ENCODE measurements around the gene WWOX. TPM values are rescaled to one million over a fixed set of nuclear protein-coding genes. Genes with fewer than 3 reads are reported as not detected.

WWOX gene
- total and polyA plus RNA-seq, 2 of the 13 experiments (the other 11 are each of a cell fraction or from before 2014, with no cell fraction given) = 9.1 to 37.4 TPM

DNA sequence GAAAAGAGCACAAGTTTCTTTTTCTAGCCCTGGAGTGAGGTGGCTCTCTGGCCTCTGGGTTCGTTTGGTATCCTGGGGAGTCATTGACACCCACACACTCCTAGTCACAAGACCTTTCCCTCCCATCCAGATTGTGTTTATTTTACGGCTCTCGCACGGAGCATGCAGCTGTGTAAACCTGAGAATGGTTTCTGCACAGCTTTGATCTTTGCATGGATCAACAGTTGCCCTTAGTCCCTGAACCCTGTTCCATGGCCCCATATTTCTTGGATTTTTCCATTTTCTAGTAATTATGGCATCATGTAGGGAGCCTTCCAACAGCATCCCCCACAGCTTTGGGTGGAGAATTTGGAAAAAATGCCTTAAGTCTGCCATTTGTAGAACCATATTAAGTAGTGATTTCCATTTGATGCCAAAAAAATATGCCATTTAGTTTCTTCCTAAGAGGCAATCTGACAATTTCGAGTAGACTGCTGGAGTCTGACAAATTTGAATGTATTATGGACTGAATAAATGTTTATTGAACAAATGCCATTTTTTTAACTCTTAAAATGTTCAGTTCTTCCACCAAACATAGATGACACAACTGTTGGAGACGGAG lies 197.7 kb downstream of the WWOX start (continued):
- TF ChIP-seq, protein P1, sequence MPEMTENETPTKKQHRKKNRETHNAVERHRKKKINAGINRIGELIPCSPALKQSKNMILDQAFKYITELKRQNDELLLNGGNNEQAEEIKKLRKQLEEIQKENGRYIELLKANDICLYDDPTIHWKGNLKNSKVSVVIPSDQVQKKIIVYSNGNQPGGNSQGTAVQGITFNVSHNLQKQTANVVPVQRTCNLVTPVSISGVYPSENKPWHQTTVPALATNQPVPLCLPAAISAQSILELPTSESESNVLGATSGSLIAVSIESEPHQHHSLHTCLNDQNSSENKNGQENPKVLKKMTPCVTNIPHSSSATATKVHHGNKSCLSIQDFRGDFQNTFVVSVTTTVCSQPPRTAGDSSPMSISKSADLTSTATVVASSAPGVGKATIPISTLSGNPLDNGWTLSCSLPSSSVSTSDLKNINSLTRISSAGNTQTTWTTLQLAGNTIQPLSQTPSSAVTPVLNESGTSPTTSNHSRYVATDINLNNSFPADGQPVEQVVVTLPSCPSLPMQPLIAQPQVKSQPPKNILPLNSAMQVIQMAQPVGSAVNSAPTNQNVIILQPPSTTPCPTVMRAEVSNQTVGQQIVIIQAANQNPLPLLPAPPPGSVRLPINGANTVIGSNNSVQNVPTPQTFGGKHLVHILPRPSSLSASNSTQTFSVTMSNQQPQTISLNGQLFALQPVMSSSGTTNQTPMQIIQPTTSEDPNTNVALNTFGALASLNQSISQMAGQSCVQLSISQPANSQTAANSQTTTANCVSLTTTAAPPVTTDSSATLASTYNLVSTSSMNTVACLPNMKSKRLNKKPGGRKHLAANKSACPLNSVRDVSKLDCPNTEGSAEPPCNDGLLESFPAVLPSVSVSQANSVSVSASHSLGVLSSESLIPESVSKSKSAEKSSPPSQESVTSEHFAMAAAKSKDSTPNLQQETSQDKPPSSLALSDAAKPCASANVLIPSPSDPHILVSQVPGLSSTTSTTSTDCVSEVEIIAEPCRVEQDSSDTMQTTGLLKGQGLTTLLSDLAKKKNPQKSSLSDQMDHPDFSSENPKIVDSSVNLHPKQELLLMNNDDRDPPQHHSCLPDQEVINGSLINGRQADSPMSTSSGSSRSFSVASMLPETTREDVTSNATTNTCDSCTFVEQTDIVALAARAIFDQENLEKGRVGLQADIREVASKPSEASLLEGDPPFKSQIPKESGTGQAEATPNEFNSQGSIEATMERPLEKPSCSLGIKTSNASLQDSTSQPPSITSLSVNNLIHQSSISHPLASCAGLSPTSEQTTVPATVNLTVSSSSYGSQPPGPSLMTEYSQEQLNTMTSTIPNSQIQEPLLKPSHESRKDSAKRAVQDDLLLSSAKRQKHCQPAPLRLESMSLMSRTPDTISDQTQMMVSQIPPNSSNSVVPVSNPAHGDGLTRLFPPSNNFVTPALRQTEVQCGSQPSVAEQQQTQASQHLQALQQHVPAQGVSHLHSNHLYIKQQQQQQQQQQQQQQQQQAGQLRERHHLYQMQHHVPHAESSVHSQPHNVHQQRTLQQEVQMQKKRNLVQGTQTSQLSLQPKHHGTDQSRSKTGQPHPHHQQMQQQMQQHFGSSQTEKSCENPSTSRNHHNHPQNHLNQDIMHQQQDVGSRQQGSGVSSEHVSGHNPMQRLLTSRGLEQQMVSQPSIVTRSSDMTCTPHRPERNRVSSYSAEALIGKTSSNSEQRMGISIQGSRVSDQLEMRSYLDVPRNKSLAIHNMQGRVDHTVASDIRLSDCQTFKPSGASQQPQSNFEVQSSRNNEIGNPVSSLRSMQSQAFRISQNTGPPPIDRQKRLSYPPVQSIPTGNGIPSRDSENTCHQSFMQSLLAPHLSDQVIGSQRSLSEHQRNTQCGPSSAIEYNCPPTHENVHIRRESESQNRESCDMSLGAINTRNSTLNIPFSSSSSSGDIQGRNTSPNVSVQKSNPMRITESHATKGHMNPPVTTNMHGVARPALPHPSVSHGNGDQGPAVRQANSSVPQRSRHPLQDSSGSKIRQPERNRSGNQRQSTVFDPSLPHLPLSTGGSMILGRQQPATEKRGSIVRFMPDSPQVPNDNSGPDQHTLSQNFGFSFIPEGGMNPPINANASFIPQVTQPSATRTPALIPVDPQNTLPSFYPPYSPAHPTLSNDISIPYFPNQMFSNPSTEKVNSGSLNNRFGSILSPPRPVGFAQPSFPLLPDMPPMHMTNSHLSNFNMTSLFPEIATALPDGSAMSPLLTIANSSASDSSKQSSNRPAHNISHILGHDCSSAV (CRISPR knock-in tag; IDR thresholded peaks at IDR 0.05; ENCODE audit: borderline replicate concordance) = no peak
- no peak for TF ChIP-seq ZFP62 (CRISPR knock-in tag; IDR thresholded peaks at IDR 0.05)
- no peak; the same call in 1 of the 2 replicates for TF ChIP-seq ZNF44 (CRISPR knock-in tag; IDR thresholded peaks at IDR 0.05)
- TF ChIP-seq, protein P2, sequence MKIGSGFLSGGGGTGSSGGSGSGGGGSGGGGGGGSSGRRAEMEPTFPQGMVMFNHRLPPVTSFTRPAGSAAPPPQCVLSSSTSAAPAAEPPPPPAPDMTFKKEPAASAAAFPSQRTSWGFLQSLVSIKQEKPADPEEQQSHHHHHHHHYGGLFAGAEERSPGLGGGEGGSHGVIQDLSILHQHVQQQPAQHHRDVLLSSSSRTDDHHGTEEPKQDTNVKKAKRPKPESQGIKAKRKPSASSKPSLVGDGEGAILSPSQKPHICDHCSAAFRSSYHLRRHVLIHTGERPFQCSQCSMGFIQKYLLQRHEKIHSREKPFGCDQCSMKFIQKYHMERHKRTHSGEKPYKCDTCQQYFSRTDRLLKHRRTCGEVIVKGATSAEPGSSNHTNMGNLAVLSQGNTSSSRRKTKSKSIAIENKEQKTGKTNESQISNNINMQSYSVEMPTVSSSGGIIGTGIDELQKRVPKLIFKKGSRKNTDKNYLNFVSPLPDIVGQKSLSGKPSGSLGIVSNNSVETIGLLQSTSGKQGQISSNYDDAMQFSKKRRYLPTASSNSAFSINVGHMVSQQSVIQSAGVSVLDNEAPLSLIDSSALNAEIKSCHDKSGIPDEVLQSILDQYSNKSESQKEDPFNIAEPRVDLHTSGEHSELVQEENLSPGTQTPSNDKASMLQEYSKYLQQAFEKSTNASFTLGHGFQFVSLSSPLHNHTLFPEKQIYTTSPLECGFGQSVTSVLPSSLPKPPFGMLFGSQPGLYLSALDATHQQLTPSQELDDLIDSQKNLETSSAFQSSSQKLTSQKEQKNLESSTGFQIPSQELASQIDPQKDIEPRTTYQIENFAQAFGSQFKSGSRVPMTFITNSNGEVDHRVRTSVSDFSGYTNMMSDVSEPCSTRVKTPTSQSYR (CRISPR knock-in tag; IDR thresholded peaks at IDR 0.05; ENCODE audit: borderline replicate concordance) = peak; percentile 90; the same call in 1 of the 2 replicates
- no peak for TF ChIP-seq HNRNPUL1 (IDR thresholded peaks at IDR 0.05; ENCODE audit: low read depth, low read length)
- peak; percentile 76 for TF ChIP-seq ZNF121 (CRISPR knock-in tag; IDR thresholded peaks at IDR 0.05)
- TF ChIP-seq, protein P3, sequence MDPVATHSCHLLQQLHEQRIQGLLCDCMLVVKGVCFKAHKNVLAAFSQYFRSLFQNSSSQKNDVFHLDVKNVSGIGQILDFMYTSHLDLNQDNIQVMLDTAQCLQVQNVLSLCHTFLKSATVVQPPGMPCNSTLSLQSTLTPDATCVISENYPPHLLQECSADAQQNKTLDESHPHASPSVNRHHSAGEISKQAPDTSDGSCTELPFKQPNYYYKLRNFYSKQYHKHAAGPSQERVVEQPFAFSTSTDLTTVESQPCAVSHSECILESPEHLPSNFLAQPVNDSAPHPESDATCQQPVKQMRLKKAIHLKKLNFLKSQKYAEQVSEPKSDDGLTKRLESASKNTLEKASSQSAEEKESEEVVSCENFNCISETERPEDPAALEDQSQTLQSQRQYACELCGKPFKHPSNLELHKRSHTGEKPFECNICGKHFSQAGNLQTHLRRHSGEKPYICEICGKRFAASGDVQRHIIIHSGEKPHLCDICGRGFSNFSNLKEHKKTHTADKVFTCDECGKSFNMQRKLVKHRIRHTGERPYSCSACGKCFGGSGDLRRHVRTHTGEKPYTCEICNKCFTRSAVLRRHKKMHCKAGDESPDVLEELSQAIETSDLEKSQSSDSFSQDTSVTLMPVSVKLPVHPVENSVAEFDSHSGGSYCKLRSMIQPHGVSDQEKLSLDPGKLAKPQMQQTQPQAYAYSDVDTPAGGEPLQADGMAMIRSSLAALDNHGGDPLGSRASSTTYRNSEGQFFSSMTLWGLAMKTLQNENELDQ (CRISPR knock-in tag; IDR thresholded peaks at IDR 0.05; ENCODE audit: borderline replicate concordance) = no peak
- peak; percentile 89 for TF ChIP-seq SSRP1 (CRISPR knock-in tag; IDR thresholded peaks at IDR 0.05)
- no peak for TF ChIP-seq ZNF776 (CRISPR knock-in tag; IDR thresholded peaks at IDR 0.05)
- TF ChIP-seq AGO2 (optimal IDR thresholded peaks at IDR 0.05; ENCODE audit: low read depth, low read length) = no peak
- peak; percentile 96 for TF ChIP-seq SMAD3 (CRISPR knock-in tag; IDR thresholded peaks at IDR 0.05)
- TF ChIP-seq BRCA1 (CRISPR knock-in tag; IDR thresholded peaks at IDR 0.05) = peak; percentile 65; the same call in 1 of the 2 replicates
- TF ChIP-seq ZSCAN25 (CRISPR knock-in tag; IDR thresholded peaks at IDR 0.05) = peak; percentile 79; the same call in 1 of the 2 replicates
- peak; percentile 99 for TF ChIP-seq BCL6 (CRISPR knock-in tag; IDR thresholded peaks at IDR 0.05)
- no peak for TF ChIP-seq ZNF180 (CRISPR knock-in tag; IDR thresholded peaks at IDR 0.05; ENCODE audit: borderline replicate concordance, low read depth)
